GM21723 (cell line): ENCODE measurements around the gene MTHFD1L.
A peak's percentile ranks its signal among the peaks of the same experiment; 100 is the strongest.
"Not testable (repeated sequence)": the region's sequence is repeated elsewhere in the genome, so short reads cannot be mapped to it uniquely, and the experiment has no call there.

Experiments used
- ATAC-seq: cut with Tn5 transposase; IDR thresholded peaks from one replicate; pipeline ENCODE4 v1.9.1; 2021; ENCODE audit warnings: mild to moderate bottlenecking, moderate library complexity; ENCODE audit not compliant: unreplicated experiment

The MTHFD1L gene

GRCh38 chr6:150865406-150866146 lies at the start of gene MTHFD1L:
Gene MTHFD1L, plus strand, starts transcription at chr6:150865702. Its CDS starts 121 bp downstream, at chr6:150865823.
- peak; percentile 78 for ATAC-seq

DNA sequence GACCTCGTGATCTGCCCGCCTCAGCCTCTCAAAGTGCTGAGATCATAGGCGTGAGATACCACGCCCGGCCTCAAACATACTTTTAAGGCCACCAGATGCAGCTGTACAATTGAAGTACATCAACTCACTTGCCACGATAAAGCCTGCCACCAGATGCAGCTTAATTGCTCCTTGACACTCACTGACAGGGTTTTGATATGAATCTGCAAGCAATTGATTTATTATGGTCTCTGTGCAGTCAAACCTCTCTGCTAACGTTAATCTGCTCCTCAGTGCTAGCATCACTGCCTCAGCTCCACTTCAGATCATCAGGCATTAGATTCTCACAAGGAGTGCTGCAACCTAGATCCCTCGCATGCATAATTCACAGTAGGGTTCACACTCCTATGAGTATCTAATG lies 48.9 kb upstream of the MTHFD1L start:
- not testable (repeated sequence) for ATAC-seq

GRCh38 chr6:150822932-150823331 lies 42.6 kb upstream of the MTHFD1L start:
- ATAC-seq, result no peak

- no peak for ATAC-seq
Observed at GRCh38 chr6:150826788-150827187, 38.7 kb upstream of the MTHFD1L start.

GRCh38 chr6:150828107-150828506 lies 37.4 kb upstream of the MTHFD1L start:
- not testable (repeated sequence) for ATAC-seq

DNA sequence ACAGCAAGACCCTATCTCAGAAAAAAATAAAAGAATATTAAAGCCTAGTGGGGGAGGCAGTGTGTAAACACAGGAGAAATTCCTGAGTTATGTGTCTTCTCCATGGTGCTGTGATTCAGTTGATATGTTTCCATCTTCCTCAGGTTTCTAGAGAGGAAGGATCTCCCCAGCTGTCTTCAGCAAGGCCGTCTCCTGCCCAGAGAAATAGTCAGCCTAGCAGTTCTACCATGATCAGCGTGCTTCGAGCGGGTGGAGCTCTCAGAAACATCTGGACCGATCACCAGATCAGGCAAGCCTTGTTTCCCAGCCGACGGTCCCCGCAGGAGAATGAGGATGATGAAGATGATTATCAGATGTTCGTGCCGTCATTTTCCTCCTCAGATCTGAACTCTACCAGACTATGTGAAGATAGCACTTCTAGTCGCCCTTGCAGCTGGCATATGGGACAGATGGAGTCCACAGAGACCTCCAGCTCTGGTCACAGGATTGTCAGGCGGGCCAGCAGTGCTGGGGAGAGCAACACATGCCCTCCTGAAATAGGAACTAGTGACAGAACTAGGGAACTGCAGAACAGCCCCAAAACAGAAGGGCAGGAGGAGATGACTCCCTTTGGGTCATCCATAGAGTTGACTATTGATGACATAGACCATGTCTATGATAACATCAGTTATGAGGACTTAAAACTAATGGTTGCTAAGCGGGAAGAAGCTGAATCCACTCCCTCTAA lies 34.9 kb upstream of the MTHFD1L start:
- no peak for ATAC-seq

GRCh38 chr6:150831577-150831976 lies 33.9 kb upstream of the MTHFD1L start:
- ATAC-seq, result no peak

DNA sequence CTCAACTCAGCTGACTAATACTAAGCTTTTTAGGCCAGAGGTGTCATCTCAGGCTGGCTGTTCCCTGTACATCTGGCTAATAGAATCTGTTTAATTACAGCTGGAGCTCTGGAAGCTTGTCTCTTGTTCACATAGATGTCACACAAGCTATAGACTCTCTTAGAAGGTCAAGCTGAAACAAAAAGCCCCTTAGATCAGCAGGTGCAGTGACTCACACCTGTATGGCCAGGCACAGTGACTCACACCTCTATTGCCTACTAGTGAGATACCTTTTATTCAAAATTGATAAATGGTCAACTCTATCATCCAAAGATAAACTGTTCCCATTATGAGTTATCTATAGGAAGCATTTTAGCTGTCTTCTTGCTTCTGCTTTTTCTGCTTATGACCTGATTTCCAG lies 29.9 kb upstream of the MTHFD1L start:
- no peak for ATAC-seq

DNA sequence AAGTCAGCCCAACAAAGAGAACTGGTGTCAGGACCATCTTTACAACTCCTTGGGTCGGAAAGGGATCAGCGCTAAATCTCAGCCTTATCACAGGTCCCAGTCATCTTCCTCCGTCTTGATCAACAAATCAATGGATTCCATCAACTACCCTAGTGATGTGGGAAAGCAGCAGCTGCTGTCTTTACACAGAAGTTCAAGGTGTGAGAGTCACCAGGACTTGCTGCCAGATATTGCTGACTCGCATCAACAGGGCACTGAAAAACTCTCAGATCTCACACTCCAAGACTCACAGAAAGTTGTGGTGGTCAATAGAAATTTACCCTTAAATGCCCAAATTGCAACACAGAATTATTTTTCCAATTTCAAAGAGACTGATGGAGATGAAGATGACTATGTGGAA lies 25.3 kb upstream of the MTHFD1L start:
- ATAC-seq, result no peak

- ATAC-seq, result no peak
Observed at GRCh38 chr6:150841189-150841588, 24.3 kb upstream of the MTHFD1L start.

- no peak for ATAC-seq
Observed at GRCh38 chr6:150841697-150842096, 23.8 kb upstream of the MTHFD1L start.

DNA sequence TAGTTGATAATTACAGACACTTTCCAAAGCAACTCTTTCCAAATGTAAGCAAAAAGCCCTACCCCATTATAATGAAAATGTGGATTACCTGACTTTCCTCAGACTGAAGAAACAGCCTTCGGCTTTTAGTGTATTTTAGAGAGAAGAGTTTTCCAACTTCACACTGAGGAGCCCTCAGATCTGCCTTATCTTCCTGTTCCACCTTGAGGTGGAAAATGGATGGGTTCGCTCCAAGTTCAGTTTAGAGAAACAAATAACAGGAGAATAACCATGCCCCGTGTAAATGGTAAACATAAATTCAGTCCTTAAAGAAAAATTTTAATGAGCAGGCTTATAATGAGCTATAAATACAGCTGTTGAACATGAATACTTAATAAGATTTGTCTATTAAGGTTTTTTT lies 21.1 kb upstream of the MTHFD1L start:
- ATAC-seq, result no peak

- no peak for ATAC-seq
Observed at GRCh38 chr6:150846641-150847040, 18.9 kb upstream of the MTHFD1L start.

DNA sequence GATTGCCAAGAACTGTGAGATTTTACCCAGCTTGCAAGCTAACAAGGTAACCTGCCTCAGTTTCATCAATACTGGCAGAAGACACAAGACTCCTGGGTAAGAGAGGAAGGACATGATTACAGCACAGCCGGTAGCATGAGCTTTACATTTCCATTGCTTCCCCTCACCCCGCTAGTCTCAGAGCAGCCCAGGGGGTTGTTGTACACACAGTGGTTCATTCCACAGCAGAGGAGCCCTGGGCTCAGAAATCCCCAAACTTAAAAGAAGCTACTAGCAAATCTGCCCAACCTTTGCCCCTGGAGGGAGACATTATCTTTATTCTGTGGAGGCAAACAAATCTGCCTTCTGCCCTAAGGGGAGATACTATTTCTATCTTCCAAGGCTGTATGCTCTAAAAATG lies 17.1 kb upstream of the MTHFD1L start:
- ATAC-seq, result no peak

DNA sequence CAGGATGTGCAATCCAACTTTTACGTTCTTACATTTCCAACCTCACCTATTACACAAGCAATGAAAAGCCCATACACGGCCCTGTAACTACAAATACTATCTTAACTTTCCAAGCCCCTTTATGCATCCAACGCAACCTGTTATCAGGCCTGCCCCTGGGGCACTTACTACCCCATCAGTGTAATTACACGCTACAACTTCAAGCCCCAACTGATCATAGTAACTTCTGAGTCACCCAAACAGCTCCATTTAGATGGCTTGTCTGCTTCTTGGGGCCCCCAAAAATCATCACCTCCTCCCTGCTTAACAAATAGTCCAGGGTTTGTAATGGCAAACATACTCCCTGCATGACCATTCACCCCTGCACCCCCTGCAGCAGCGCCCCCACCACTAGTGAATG lies 11.1 kb upstream of the MTHFD1L start:
- ATAC-seq, result not testable (repeated sequence)

- ATAC-seq, result not testable (repeated sequence)
Observed at GRCh38 chr6:150855171-150855570, 10.3 kb upstream of the MTHFD1L start.

DNA sequence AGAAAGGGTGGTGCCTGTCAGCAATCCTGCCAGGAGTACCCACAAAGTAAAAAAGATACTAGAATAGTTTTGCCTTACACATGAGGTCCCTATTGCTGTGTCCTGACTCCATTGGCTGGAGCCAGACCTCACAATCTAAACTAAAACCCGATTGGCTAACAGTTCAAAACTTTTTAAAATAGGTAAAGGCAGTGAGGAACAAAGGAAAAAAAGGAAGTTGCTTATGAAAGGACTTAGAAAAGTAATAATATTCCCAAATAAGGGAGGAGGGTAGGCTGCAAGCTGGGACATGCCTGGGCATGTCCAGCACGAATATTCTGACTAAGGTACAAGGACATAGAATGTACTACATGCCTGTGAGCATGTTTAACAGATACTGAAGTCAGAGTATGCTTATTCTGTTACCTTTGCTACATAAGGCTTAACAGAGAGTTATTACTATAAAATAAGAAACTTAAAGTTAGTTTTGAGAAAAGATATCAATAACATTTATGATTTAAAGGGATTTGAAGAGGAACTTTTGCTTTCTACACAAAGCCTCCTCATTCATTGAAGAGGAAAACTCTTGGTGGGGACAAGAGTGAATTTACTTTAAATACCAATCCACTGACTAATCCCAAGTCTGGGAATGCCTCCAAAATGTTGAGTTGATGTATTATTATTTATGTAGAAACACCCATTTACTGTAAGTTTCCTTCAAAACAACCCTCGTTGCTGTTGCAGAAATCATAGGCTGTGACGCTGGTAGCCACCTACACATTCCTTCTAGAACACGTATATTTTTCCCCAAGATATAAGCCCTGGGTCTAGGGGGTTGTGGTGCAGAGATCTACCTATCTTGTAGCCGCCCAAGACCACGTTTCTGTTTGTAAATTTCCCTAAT lies 8.2 kb upstream of the MTHFD1L start:
- no peak for ATAC-seq

- ATAC-seq, result no peak
Observed at GRCh38 chr6:150857945-150858308, 7.6 kb upstream of the MTHFD1L start.

DNA sequence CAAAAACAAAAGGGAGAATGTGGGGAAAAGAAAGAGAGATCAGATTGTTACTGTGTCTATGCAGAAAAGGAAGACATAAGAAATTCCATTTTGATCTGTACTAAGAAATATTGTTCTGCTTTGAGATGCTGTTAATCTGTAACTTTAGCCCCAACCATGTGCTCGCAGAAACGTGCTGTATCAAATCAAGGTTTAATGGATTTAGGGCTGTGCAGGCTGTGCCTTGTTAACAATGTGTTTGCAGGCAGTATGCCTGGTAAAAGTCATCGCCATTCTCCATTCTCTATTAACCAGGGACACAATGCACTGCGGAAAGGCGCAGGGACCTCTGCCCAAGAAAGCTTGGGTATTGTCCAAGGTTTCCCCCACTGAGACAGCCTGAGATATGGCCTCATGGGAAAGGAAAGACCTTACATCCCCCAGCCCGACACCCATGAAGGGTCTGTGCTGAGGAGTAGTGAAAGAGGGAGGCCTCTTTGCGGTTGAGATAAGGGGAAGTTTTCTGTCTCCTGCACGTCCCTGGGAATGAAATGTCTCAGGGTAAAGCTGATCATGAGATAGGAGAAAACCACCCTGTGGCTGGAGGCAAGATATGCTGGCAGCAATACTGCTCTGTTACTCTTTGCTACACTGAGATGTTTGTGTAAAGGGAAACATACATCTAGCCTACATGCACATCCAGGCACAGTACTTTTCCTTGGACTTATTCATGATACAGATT lies 3.9 kb upstream of the MTHFD1L start:
- not testable (repeated sequence) for ATAC-seq

DNA sequence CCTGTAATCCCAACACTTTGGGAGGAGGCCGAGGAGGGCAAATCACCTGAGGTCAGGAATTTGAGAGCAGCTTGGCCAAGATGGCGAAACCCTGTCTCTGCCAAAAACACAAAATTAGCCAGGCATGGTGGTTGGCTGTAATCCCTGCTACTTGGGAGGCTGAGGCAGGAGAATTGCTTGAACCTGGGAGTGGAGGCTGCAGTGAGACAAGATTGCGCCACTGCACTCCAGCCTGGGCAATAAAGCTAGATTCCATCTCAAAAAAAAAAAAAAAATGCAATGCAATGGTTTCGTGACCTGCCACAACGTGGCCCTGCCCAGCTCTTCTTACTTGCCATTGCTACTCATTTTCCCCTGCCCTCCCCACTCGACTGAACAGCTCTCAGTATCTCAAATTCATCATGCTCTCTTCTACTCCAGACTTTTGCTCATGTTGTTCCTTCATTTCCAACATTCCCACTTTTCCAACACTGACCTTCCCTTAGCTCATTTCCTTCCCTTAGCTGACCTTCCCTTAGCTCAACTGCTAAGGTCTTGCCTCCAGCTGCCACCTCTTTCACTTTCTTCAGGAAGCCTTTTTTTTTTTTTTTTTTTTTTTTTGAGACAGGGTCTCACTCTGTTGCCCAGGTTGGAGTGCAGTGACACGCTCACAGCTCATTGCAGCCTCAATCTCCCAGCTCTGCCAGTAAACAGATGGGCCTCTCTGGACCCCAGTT lies 2.1 kb upstream of the MTHFD1L start:
- no peak for ATAC-seq
